DOHH2 (cell line): ENCODE results near the gene LRRC75A.

ENCODE experiments used
- CTCF ChIP-seq: fragments of 200-600 bp; sonication (generic); IDR thresholded peaks from one replicate; pipeline ENCODE4 v1.5.1; 2014; ENCODE audit warnings: antibody characterized with exemption, mild to moderate bottlenecking, low read depth, low read length; ENCODE audit not compliant: poor library complexity, severe bottlenecking
- EZH2phosphoT487 ChIP-seq: fragments of 200-600 bp; sonication (generic); IDR thresholded peaks from 2 replicates; pipeline ENCODE4 v1.6.1; 2017; ENCODE audit warnings: borderline replicate concordance, mild to moderate bottlenecking, antibody characterized with exemption, low read length, moderate library complexity, mixed read lengths

GRCh38 chr17:16478649-16479048, 13.3 kb downstream of the LRRC75A start:
- no peak for TF ChIP-seq CTCF
- no peak for TF ChIP-seq EZH2phosphoT487
